GM19193 (cell line): ENCODE results near the gene LTBP2.

Experiments
- POLR2A ChIP-seq: IDR thresholded peaks from 4 replicates; pipeline ENCODE4 v1.6.1; 2011; ENCODE audit not compliant: insufficient read depth, insufficient read length; ENCODE audit errors: extremely low read depth

LTBP2 gene

DNA sequence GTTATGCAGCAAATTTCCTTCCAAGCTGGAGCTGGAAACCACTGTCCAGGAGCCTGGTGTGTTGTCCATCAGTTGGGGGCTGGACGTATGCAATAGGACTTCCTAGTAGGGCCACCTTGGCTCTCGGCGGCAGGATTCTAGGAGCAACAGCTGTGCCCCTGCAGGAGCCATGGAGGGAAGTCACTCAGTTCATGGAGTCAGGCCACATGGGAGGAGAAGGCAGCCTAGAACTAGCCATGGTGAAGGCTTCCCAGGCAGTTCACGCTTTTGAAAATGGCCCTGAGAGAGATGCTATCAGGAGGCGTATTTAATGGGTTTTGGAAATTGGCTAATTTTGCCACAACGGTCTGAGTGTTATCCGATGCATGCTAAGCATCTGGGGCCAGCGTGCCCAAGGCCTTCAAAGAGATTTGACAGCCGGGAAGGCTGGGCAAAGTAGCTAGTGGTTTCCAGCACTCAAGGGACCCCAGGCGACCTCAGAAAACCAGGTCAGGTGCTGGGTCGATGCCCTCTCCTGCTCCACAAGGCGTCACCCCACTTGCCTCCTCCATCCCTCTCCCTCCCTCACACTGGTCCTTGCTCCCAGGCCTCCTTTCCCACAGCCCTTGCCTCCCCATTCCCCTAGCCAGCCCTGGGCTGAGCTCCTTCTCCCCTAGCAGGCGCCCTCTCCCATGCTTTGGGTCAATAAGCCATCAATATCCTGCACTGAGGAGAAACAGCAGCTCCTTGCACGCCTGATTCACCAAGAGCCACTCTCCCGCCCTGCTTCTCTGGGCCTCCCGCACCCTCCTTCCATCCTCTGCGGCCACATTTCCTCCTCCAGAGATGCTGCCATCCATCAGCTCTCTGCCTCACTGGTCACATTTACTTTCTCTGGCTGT lies 155.1 kb downstream of the LTBP2 start:
- no peak for TF ChIP-seq POLR2A
